PFSK-1 (cell line): Measurements from ENCODE around the gene SCN10A.

Experiments
- FOXP2 ChIP-seq: optimal IDR thresholded peaks from 2 replicates; pipeline ENCODE3; 2011; ENCODE audit warnings: borderline replicate concordance, control low read depth, inconsistent platforms; ENCODE audit not compliant: insufficient read depth; ENCODE audit errors: extremely low read length, extremely low read depth
- POLR2AphosphoS5 ChIP-seq: IDR thresholded peaks from 2 replicates; pipeline ENCODE4 v1.6.1; 2012; ENCODE audit warnings: low read depth, mild to moderate bottlenecking, control low read depth, low read length, moderate library complexity
- REST ChIP-seq, 2 experiments: IDR thresholded peaks; 2 replicates each; pipeline versions ENCODE4 v1.6.1 to v1.8.0; 2011 to 2012; ENCODE audit warnings: low read depth in 2 of 2, low read length in 2 of 2, control low read depth in 1 of 2, inconsistent platforms in 1 of 2, mild to moderate bottlenecking in 1 of 2, moderate library complexity in 1 of 2; ENCODE audit not compliant: insufficient read depth in 1 of 2
- SIN3A ChIP-seq: IDR thresholded peaks from 2 replicates; pipeline ENCODE4 v1.6.1; 2012; ENCODE audit warnings: mild to moderate bottlenecking, low read length, moderate library complexity, borderline replicate concordance; ENCODE audit not compliant: insufficient read depth
- TAF1 ChIP-seq: IDR thresholded peaks from 2 replicates; pipeline ENCODE4 v1.6.1; 2012; ENCODE audit warnings: low read length, control low read depth, borderline replicate concordance; ENCODE audit not compliant: insufficient read depth

Gene SCN10A

GRCh38 chr3:38657369-38657768 lies 158.6 kb downstream of the SCN10A start:
- TF ChIP-seq POLR2AphosphoS5: no peak
- no peak for TF ChIP-seq REST (IDR thresholded peaks at IDR 0.05; ENCODE audit: insufficient read depth in 1 of 2, low read depth in 2 of 2, low read length in 2 of 2)
- TF ChIP-seq SIN3A: no peak
- TF ChIP-seq TAF1: no peak
- no peak for TF ChIP-seq FOXP2

- TF ChIP-seq POLR2AphosphoS5 (no peak), TAF1 (no peak), FOXP2 (no peak), SIN3A (no peak), REST (IDR thresholded peaks at IDR 0.05; ENCODE audit: insufficient read depth in 1 of 2, low read depth in 2 of 2, low read length in 2 of 2) (no peak)
These were observed 160.2 kb downstream of the SCN10A start for GRCh38 chr3:38655708-38656300.

GRCh38 chr3:38653685-38654537 lies 162.1 kb downstream of the SCN10A start:
- TF ChIP-seq REST (IDR thresholded peaks at IDR 0.05; ENCODE audit: insufficient read depth in 1 of 2, low read depth in 2 of 2, low read length in 2 of 2): no peak
- no peak for TF ChIP-seq SIN3A
- no peak for TF ChIP-seq POLR2AphosphoS5
- TF ChIP-seq TAF1: no peak
- TF ChIP-seq FOXP2: no peak

GRCh38 chr3:38652934-38653333 lies 163.1 kb downstream of the SCN10A start:
- no peak for TF ChIP-seq POLR2AphosphoS5
- TF ChIP-seq SIN3A: no peak
- TF ChIP-seq TAF1: no peak

- no peak for TF ChIP-seq REST (IDR thresholded peaks at IDR 0.05; ENCODE audit: insufficient read depth in 1 of 2, low read depth in 2 of 2, low read length in 2 of 2)
- no peak for TF ChIP-seq SIN3A
- no peak for TF ChIP-seq TAF1
- no peak for TF ChIP-seq POLR2AphosphoS5
- no peak for TF ChIP-seq FOXP2
These were observed 164.7 kb downstream of the SCN10A start for GRCh38 chr3:38651153-38651789.
